ENCODE results near the gene GPATCH2. TPM values are rescaled to one million over a fixed set of nuclear protein-coding genes. Genes with fewer than 3 reads are reported as not detected.

The GPATCH2 gene
- total RNA-seq, 2 donors from 2014 or later, result 10.5 to 12.2 TPM

GRCh38 chr1:217433664-217434063 lies 197.2 kb downstream of the GPATCH2 start:
- H3K4me1 ChIP-seq, result no peaks in the 10 kb centered on the region
- no peak overlapping the region for H3K4me3 ChIP-seq
- no peak for TF ChIP-seq CTCF (IDR thresholded peaks at IDR 0.05)
- no peak for DNase-seq
- no peaks in the 10 kb centered on the region for H3K9me3 ChIP-seq
- intact Hi-C loops (cut with DNase I), result no loop called here
- no peaks in the 10 kb centered on the region for H3K36me3 ChIP-seq
- H3K27ac ChIP-seq, result no peak overlapping the region
- no peak overlapping the region for H3K9ac ChIP-seq (ENCODE audit: low read depth in 2 of 2, low read length in 2 of 2)
- no peaks in the 10 kb centered on the region for H3K27me3 ChIP-seq

- intact Hi-C loops (cut with DNase I), result no loop called here
Observed at GRCh38 chr1:217432339-217432738, 198.6 kb downstream of the GPATCH2 start.

DNA sequence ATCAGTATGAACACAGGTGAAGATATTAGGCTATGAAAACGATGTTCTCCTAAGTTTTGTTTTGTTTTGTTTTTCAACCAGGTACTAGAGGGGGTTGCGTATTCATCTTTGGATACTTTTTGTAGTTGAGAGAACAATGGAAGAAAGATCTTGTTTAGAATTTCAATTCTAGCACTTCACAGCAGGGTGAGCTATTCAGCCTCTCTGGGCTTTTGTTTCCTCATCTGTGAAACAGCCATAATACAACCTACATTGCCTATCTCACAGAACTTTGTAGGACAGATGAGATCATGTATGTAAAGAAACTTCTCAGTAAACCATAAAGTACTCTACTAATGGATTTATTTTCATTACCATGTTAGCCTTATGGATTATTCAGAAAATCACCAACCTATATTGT lies 199.5 kb downstream of the GPATCH2 start:
- Histone ChIP-seq H3K4me3 (no peak overlapping the region), H3K4me1 (no peaks in the 10 kb centered on the region), H3K9ac (ENCODE audit: low read depth in 2 of 2, low read length in 2 of 2) (no peak overlapping the region), H3K9me3 (no peaks in the 10 kb centered on the region), H3K27ac (no peak overlapping the region), H3K27me3 (no peaks in the 10 kb centered on the region), H3K36me3 (no peaks in the 10 kb centered on the region)
- TF ChIP-seq CTCF (IDR thresholded peaks at IDR 0.05), result no peak
- DNase-seq, result no peak
- intact Hi-C loops (cut with DNase I), result no loop called here

More at GRCh38 chr1:217432339-217432738, 198.6 kb downstream of the GPATCH2 start:
- no peak overlapping the region for H3K4me3 ChIP-seq
- no peaks in the 10 kb centered on the region for H3K9me3 ChIP-seq
- H3K27ac ChIP-seq, result no peak overlapping the region
- no peak for TF ChIP-seq CTCF (IDR thresholded peaks at IDR 0.05)
- no peak for DNase-seq
- no peaks in the 10 kb centered on the region for H3K36me3 ChIP-seq
- no peaks in the 10 kb centered on the region for H3K27me3 ChIP-seq
- H3K4me1 ChIP-seq, result no peaks in the 10 kb centered on the region
- H3K9ac ChIP-seq (ENCODE audit: low read depth in 2 of 2, low read length in 2 of 2), result no peak overlapping the region

- DNase-seq, result no peak
- H3K36me3 ChIP-seq, result no peaks in the 10 kb centered on the region
- TF ChIP-seq CTCF (IDR thresholded peaks at IDR 0.05), result no peak
- no peak overlapping the region for H3K9ac ChIP-seq (ENCODE audit: low read depth in 2 of 2, low read length in 2 of 2)
- no peaks in the 10 kb centered on the region for H3K27me3 ChIP-seq
- intact Hi-C loops (cut with DNase I), result no loop called here
- H3K4me3 ChIP-seq, result no peak overlapping the region
- no peak overlapping the region for H3K27ac ChIP-seq
- no peaks in the 10 kb centered on the region for H3K9me3 ChIP-seq
- no peaks in the 10 kb centered on the region for H3K4me1 ChIP-seq
Observed at GRCh38 chr1:217425422-217425821, 205.5 kb downstream of the GPATCH2 start.

DNA sequence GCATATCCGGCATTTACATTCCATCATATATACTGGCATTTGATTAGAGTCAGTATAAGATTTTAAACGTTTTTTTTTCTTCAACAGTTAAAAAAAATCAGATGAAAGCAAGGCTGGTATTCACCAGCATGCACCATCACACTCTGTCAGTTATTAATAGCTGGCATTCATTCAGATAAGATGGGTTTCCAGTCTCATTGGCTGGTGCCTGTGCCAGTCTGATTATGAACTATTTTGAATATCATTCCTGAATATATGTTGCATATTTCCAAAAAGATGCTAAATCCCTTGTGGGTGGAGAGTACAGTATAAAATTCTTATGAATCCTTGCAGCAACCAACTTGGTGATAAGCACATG lies 211.7 kb downstream of the GPATCH2 start:
- Histone ChIP-seq H3K4me1 (no peaks in the 10 kb centered on the region), H3K36me3 (no peaks in the 10 kb centered on the region), H3K9me3 (no peaks in the 10 kb centered on the region), H3K27me3 (no peaks in the 10 kb centered on the region), H3K9ac (ENCODE audit: low read depth in 2 of 2, low read length in 2 of 2) (no peak overlapping the region), H3K4me3 (no peak overlapping the region), H3K27ac (no peak overlapping the region)
- no peak for DNase-seq
- TF ChIP-seq CTCF (IDR thresholded peaks at IDR 0.05), result no peak
- intact Hi-C loops (cut with DNase I), result no loop called here
